ENCODE results near the gene MS4A7.

MS4A7 gene

DNA sequence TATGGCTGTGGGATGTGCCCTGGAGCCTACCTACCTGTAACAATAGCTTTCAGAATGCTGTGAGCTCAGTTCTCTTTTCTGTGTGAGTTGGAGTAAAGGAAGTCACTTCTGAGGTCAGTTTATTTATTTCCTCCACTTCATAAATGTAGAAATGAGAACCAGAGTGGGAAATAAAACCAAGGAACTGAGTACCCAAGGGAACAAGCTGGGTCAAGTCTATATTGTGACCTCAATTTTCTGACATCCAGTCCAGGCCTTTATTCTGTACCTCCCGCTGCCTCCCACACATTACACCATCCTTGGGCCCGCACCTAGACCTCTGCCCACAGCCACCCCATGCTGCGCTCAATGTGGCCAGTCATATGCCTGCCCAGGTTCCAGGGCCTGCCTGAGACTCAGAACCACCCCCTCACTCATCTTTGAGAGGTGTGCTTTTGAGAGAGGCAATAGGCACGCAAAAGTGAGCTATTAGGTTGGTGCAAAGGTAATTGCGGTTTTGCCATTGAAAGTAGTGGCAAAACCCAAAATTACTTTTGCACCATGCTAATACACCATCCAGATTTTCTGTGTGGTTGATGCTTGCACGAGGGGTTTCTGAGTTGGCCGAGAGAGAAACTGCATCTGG, 41.5 kb upstream of the MS4A7 start:
- no peaks in the 10 kb centered on the region for H3K9me2 ChIP-seq (replicated peaks; ENCODE audit: insufficient read depth, low read length)
- H3K9ac ChIP-seq (ENCODE audit: low read length): no peak overlapping the region
- no peak overlapping the region for H3K4me2 ChIP-seq (ENCODE audit: low read depth, low read length, poor library complexity, severe bottlenecking)
- no peak overlapping the region for H3K4me3 ChIP-seq (ENCODE audit: insufficient read depth, low read length, poor library complexity, severe bottlenecking)
- no peaks in the 10 kb centered on the region for H4K20me1 ChIP-seq (ENCODE audit: low read depth, low read length)
- no peaks in the 10 kb centered on the region for H3K27me3 ChIP-seq (ENCODE audit: low read length)
- H3K27ac ChIP-seq (ENCODE audit: low read depth, low read length): no peak overlapping the region
- no peaks in the 10 kb centered on the region for H3K36me3 ChIP-seq (ENCODE audit: low read length)
- TF ChIP-seq CTCF (IDR thresholded peaks at IDR 0.05; ENCODE audit: insufficient read depth, low read length, poor library complexity, severe bottlenecking): no peak
- TF ChIP-seq EZH2phosphoT487 (conservative IDR thresholded peaks at IDR 0.05; ENCODE audit: low read length): no peak
- no peaks in the 10 kb centered on the region for H3K9me3 ChIP-seq (ENCODE audit: insufficient read depth, low read length)
- H3K79me2 ChIP-seq (ENCODE audit: insufficient read depth, low read length): no peaks in the 10 kb centered on the region
- H2AFZ ChIP-seq (ENCODE audit: low read depth, low read length, severe bottlenecking): no peak overlapping the region
- H3F3A ChIP-seq (ENCODE audit: insufficient read depth): no peaks in the 10 kb centered on the region

DNA sequence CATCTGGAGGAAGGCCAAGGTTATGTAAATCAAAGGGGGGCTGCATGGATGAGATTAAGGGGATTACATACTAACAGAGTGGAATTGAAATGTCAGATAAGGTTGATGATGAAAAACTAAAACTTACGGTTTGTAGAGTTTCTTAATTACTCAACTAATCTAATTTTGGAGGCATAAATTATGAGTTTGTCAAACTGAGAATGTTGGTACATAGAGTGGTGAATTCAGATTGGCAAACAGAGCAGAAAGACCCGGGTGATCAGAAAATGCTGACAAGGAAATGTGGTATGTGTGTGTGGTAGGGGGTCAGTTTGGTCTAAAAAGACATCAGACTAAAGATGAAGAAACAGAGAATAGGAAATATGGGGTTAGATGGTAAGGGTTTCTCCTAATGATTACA, 40.3 kb upstream of the MS4A7 start:
- no peaks in the 10 kb centered on the region for H3K79me2 ChIP-seq (ENCODE audit: insufficient read depth, low read length)
- H3K9me2 ChIP-seq (replicated peaks; ENCODE audit: insufficient read depth, low read length): no peaks in the 10 kb centered on the region
- TF ChIP-seq EZH2phosphoT487 (conservative IDR thresholded peaks at IDR 0.05; ENCODE audit: low read length) (no peak), CTCF (IDR thresholded peaks at IDR 0.05; ENCODE audit: insufficient read depth, low read length, poor library complexity, severe bottlenecking) (no peak)
- H3K9me3 ChIP-seq (ENCODE audit: insufficient read depth, low read length): no peaks in the 10 kb centered on the region
- no peaks in the 10 kb centered on the region for H3K27me3 ChIP-seq (ENCODE audit: low read length)
- H4K20me1 ChIP-seq (ENCODE audit: low read depth, low read length): no peaks in the 10 kb centered on the region
- no peak overlapping the region for H3K4me2 ChIP-seq (ENCODE audit: low read depth, low read length, poor library complexity, severe bottlenecking)
- no peak overlapping the region for H3K27ac ChIP-seq (ENCODE audit: low read depth, low read length)
- H3F3A ChIP-seq (ENCODE audit: insufficient read depth): no peaks in the 10 kb centered on the region
- H3K4me3 ChIP-seq (ENCODE audit: insufficient read depth, low read length, poor library complexity, severe bottlenecking): no peak overlapping the region
- no peak overlapping the region for H2AFZ ChIP-seq (ENCODE audit: low read depth, low read length, severe bottlenecking)
- H3K36me3 ChIP-seq (ENCODE audit: low read length): no peaks in the 10 kb centered on the region
- no peak overlapping the region for H3K9ac ChIP-seq (ENCODE audit: low read length)

- Histone ChIP-seq H3F3A (ENCODE audit: insufficient read depth) (no peaks in the 10 kb centered on the region), H3K4me3 (ENCODE audit: insufficient read depth, low read length, poor library complexity, severe bottlenecking) (no peak overlapping the region), H3K9ac (ENCODE audit: low read length) (no peak overlapping the region), H3K27me3 (ENCODE audit: low read length) (no peaks in the 10 kb centered on the region), H3K79me2 (ENCODE audit: insufficient read depth, low read length) (no peaks in the 10 kb centered on the region), H3K27ac (ENCODE audit: low read depth, low read length) (no peak overlapping the region), H3K9me2 (replicated peaks; ENCODE audit: insufficient read depth, low read length) (no peaks in the 10 kb centered on the region), H3K36me3 (ENCODE audit: low read length) (no peaks in the 10 kb centered on the region), H3K4me2 (ENCODE audit: low read depth, low read length, poor library complexity, severe bottlenecking) (no peak overlapping the region), H3K9me3 (ENCODE audit: insufficient read depth, low read length) (no peaks in the 10 kb centered on the region), H2AFZ (ENCODE audit: low read depth, low read length, severe bottlenecking) (no peak overlapping the region), H4K20me1 (ENCODE audit: low read depth, low read length) (no peaks in the 10 kb centered on the region)
- no peak for TF ChIP-seq CTCF (IDR thresholded peaks at IDR 0.05; ENCODE audit: insufficient read depth, low read length, poor library complexity, severe bottlenecking)
- no peak for TF ChIP-seq EZH2phosphoT487 (conservative IDR thresholded peaks at IDR 0.05; ENCODE audit: low read length)
These were observed 39.0 kb upstream of the MS4A7 start for GRCh38 chr11:60339356-60339755.

Measured in SU-DHL-6 (cell line).